IMR-90 (cell line): ENCODE results near the gene NT5C3B. TPM values are rescaled to one million over a fixed set of nuclear protein-coding genes. Genes with fewer than 3 reads are reported as not detected.

Source experiments
- ATAC-seq: fragments of 200-7000 bp; cut with Tn5 transposase; 2 replicates; pipeline ENCODE4 v1.9.1; 2020; ENCODE audit warnings: low read depth, mild to moderate bottlenecking, moderate library complexity
- BruUV-seq: library from RNA; stranded (reverse); fragments of 400-500 nt; replicated peaks from 2 replicates; lab custom pipeline; 2021; lab: Mats Ljungman, UMichigan
- CTCF ChIA-PET: fragments of 300-600 bp; formaldehyde crosslinking; extraction: SDS; loops from one replicate; lab custom pipeline; 2021; ENCODE audit warnings: antibody characterized with exemption; lab: Yijun Ruan, JAX
- POLR2A ChIA-PET: fragments of 300-600 bp; sonication (Branson Sonifier 250); formaldehyde crosslinking; loops from one replicate; lab custom pipeline; 2022; ENCODE audit warnings: antibody characterized with exemption; ENCODE audit not compliant: unreplicated experiment; lab: Charles Lee
- DNase-seq: peaks from one replicate; pipeline ENCODE4 v3.0.0; 2013
- H2AFZ ChIP-seq: replicated peaks from 2 replicates; pipeline ENCODE3; 2013; ENCODE audit warnings: low read length, mild to moderate bottlenecking; ENCODE audit not compliant: poor library complexity
- H2AK5ac ChIP-seq: 2 replicates; pipeline ENCODE4 v1.6.1; 2013; ENCODE audit warnings: low read depth, low read length, inconsistent platforms
- H2AK9ac ChIP-seq: replicated peaks from 2 replicates; pipeline ENCODE3; 2013; ENCODE audit warnings: mild to moderate bottlenecking, low read depth, low read length, moderate library complexity; ENCODE audit not compliant: poor library complexity
- H2BK120ac ChIP-seq: 2 replicates; pipeline ENCODE4 v1.6.1; 2013; ENCODE audit warnings: low read depth, low read length, inconsistent platforms
- H2BK15ac ChIP-seq: 3 replicates; pipeline ENCODE4 v1.6.1; 2013; ENCODE audit warnings: low read depth, low read length, inconsistent platforms
- H2BK20ac ChIP-seq: 2 replicates; pipeline ENCODE4 v1.6.1; 2013; ENCODE audit warnings: low read depth, mild to moderate bottlenecking, inconsistent platforms, low read length, moderate library complexity
- H2BK5ac ChIP-seq: 2 replicates; pipeline ENCODE4 v1.6.1; 2013; ENCODE audit warnings: mild to moderate bottlenecking, low read depth, low read length, inconsistent platforms; ENCODE audit not compliant: poor library complexity, severe bottlenecking
- H3K14ac ChIP-seq: replicated peaks from 2 replicates; pipeline ENCODE4 v1.6.1; 2013; ENCODE audit warnings: low read depth, low read length, inconsistent platforms
- H3K18ac ChIP-seq: 2 replicates; pipeline ENCODE4 v1.6.1; 2013; ENCODE audit warnings: low read depth, low read length, control low read depth
- H3K23ac ChIP-seq: 2 replicates; pipeline ENCODE4 v1.6.1; 2013; ENCODE audit warnings: low read depth, low read length, inconsistent platforms
- H3K27ac ChIP-seq: 2 replicates; pipeline ENCODE4 v1.5.1; 2013; ENCODE audit warnings: mild to moderate bottlenecking, control low read depth, low read length; ENCODE audit not compliant: insufficient read depth
- H3K27me3 ChIP-seq: 2 replicates; pipeline ENCODE4 v1.6.1; 2013; ENCODE audit warnings: low read length; ENCODE audit not compliant: control insufficient read depth, insufficient read depth
- H3K36me3 ChIP-seq: 2 replicates; pipeline ENCODE4 v1.6.1; 2013; ENCODE audit warnings: low read length, mixed read lengths; ENCODE audit not compliant: control insufficient read depth, insufficient read depth
- H3K4ac ChIP-seq: 2 replicates; pipeline ENCODE4 v1.6.1; 2013; ENCODE audit warnings: low read depth, low read length, inconsistent platforms
- H3K4me1 ChIP-seq: 2 replicates; pipeline ENCODE4 v1.6.1; 2013; ENCODE audit warnings: low read length, mixed read lengths; ENCODE audit not compliant: control insufficient read depth, insufficient read depth
- H3K4me2 ChIP-seq: 2 replicates; pipeline ENCODE4 v1.6.1; 2013; ENCODE audit warnings: low read depth, mild to moderate bottlenecking, control low read depth, low read length, moderate library complexity
- H3K4me3 ChIP-seq: 2 replicates; pipeline ENCODE4 v1.5.1; 2013; ENCODE audit warnings: low read depth, mild to moderate bottlenecking, control low read depth, low read length, moderate library complexity; ENCODE audit not compliant: insufficient read depth
- H3K56ac ChIP-seq: 2 replicates; pipeline ENCODE4 v1.6.1; 2013; ENCODE audit warnings: low read length, inconsistent platforms; ENCODE audit not compliant: insufficient read depth; ENCODE audit errors: extremely low read depth
- H3K79me1 ChIP-seq, 2 experiments: 2 replicates each; pipeline ENCODE4 v1.6.1; 2013; ENCODE audit warnings: low read length in 2 of 2, inconsistent platforms in 1 of 2, low read depth in 1 of 2
- H3K9ac ChIP-seq: 2 replicates; pipeline ENCODE4 v1.6.1; 2013; ENCODE audit warnings: low read depth, low read length, control low read depth
- H3K9me1 ChIP-seq: 2 replicates; pipeline ENCODE4 v1.6.1; 2013; ENCODE audit warnings: low read length, inconsistent platforms; ENCODE audit not compliant: insufficient read depth
- H3K9me3 ChIP-seq: 2 replicates; pipeline ENCODE4 v1.6.1; 2013; ENCODE audit warnings: low read length; ENCODE audit not compliant: control insufficient read depth, insufficient read depth
- H4K20me1 ChIP-seq: 2 replicates; pipeline ENCODE4 v1.6.1; 2013; ENCODE audit warnings: low read length, inconsistent platforms; ENCODE audit not compliant: insufficient read depth
- H4K5ac ChIP-seq: 2 replicates; pipeline ENCODE4 v1.6.1; 2013; ENCODE audit warnings: mild to moderate bottlenecking, low read depth, low read length, control low read depth
- H4K8ac ChIP-seq, 2 experiments: 2 replicates each; pipeline ENCODE4 v1.6.1; 2013; ENCODE audit warnings: low read depth in 2 of 2, low read length in 2 of 2, control low read depth in 1 of 2, inconsistent platforms in 1 of 2
- H4K91ac ChIP-seq: 2 replicates; pipeline ENCODE4 v1.6.1; 2013; ENCODE audit warnings: low read depth, low read length, inconsistent platforms; ENCODE audit not compliant: insufficient read depth
- FOS ChIP-seq: fragments of 150-350 bp; IDR thresholded peaks from 2 replicates; pipeline ENCODE4 v1.6.1; 2016; ENCODE audit warnings: low read depth, low read length
- NFE2L2 ChIP-seq: fragments of 150-350 bp; IDR thresholded peaks from 2 replicates; pipeline ENCODE4 v1.6.1; 2016; ENCODE audit warnings: low read depth, mild to moderate bottlenecking, low read length
- RCOR1 ChIP-seq: IDR thresholded peaks from 2 replicates; pipeline ENCODE4 v1.6.1; 2012; ENCODE audit warnings: mild to moderate bottlenecking, low read length, improper control_type of control experiment; ENCODE audit not compliant: insufficient replicate concordance
- RFX5 ChIP-seq: IDR thresholded peaks from 2 replicates; pipeline ENCODE4 v1.8.0; 2012; ENCODE audit warnings: low read depth, mild to moderate bottlenecking, low read length, moderate library complexity
- USF2 ChIP-seq: fragments of 150-350 bp; IDR thresholded peaks from 2 replicates; pipeline ENCODE4 v1.6.1; 2017; ENCODE audit warnings: mild to moderate bottlenecking, antibody characterized with exemption, low read length, low read depth
- WGBS, 2 experiments: methylation state at CpG; one replicate each; pipeline versions ENCODE4 v1.1.5 to v1.1.7; 2013; ENCODE audit warnings: missing lambda C conversion rate in 2 of 2; ENCODE audit not compliant: insufficient read length in 1 of 2; ENCODE audit errors: extremely low coverage in 2 of 2; 5-methylcytosine and 5-hydroxymethylcytosine counted together
- dilution Hi-C: fragments of 300-500 bp; cut with HindIII; formaldehyde crosslinking; loops from one replicate; pipeline ENCODE4 v1.14.3; 2018; ENCODE audit warnings: low sequenced_read_pairs; ENCODE audit not compliant: unreplicated experiment
- in situ Hi-C: fragments of 300-500 bp; cut with MboI; formaldehyde crosslinking; loops from 3 replicates; pipeline ENCODE4 v1.14.3; 2019; ENCODE audit warnings: low sequenced_read_pairs, inconsistent platforms, mixed read lengths
- intact Hi-C: fragments of 100-400 bp; cut with micrococcal nuclease; formaldehyde crosslinking; loops from 2 replicates; pipeline ENCODE4 v1.10.0; 2022
- polyA plus RNA-seq, 3 experiments: library from polyadenylated mRNA; depleted of rRNA; stranded (reverse); fragments of >200 nt; gene quantifications; 2 replicates each; pipeline ENCODE4 v1.2.3, GENCODE V29; 2012; ENCODE audit warnings: low replicate concordance in 1 of 3
- total RNA-seq: library from RNA; depleted of rRNA; stranded (reverse); fragments of >200 nt; gene quantifications from 2 replicates; pipeline ENCODE4 v1.2.3, GENCODE V29; 2012

The NT5C3B gene
- total and polyA plus RNA-seq, 2 of the 4 experiments (the other 2 are of a cell fraction) = 59.9 to 92.7 TPM

- H3K18ac ChIP-seq = no peak overlapping the region
- H3K27me3 ChIP-seq = no peaks in the 10 kb centered on the region
- no peak overlapping the region for H3K9ac ChIP-seq
- peaks cover 11% of the 10 kb centered on the region for H3K4me1 ChIP-seq
- H3K4ac ChIP-seq = no peak overlapping the region
- H3K79me1 ChIP-seq = peaks cover 17 to 85% of the 10 kb centered on the region in 2 experiments
- peaks cover 16% of the 10 kb centered on the region for H3K9me1 ChIP-seq
- in situ Hi-C loops (no loop called here), intact Hi-C loops (no loop called here), dilution Hi-C loops (no loop called here)
- H2BK120ac ChIP-seq = no peak overlapping the region
- no peak for DNase-seq
- H4K8ac ChIP-seq = 0 out of 4 replicates have a peak overlapping the region, but pooled peaks of 1 of the 2 experiments have one; percentile 4
- H2BK5ac ChIP-seq = no peak overlapping the region
- peak overlapping the region; percentile 72 for H2AK9ac ChIP-seq
- no peak overlapping the region for H3K23ac ChIP-seq
- H2AK5ac ChIP-seq = no peak overlapping the region
- ChIA-PET POLR2A (no interaction called here), CTCF (no interaction called here)
- no peak overlapping the region for H2BK15ac ChIP-seq
- no peak overlapping the region for H3K27ac ChIP-seq
- TF ChIP-seq FOS (no peak), RCOR1 (no peak), RFX5 (no peak), NFE2L2 (no peak), USF2 (no peak)
- H4K5ac ChIP-seq = no peak overlapping the region
- peaks cover 41% of the 10 kb centered on the region for H3K36me3 ChIP-seq
- no peak overlapping the region for H3K4me3 ChIP-seq
- H3K14ac ChIP-seq = no peak overlapping the region
- peak overlapping the region; percentile 72 for H2AFZ ChIP-seq
- no peak overlapping the region for H4K91ac ChIP-seq
- BruUV-seq = no TSS peak
- H3K9me3 ChIP-seq = no peaks in the 10 kb centered on the region
- no peak overlapping the region for H3K4me2 ChIP-seq
- ATAC-seq = no peak
- peaks cover 49% of the 10 kb centered on the region for H4K20me1 ChIP-seq
- 94% methylated on average over 9 of the region's 23 CpGs; no CpG with 5 or more reads in 1 of the 2 experiments for whole genome bisulfite sequencing, 2 experiments
- no peak overlapping the region for H3K56ac ChIP-seq
- no peak overlapping the region for H2BK20ac ChIP-seq
These were observed 19.3 kb downstream of the NT5C3B start for GRCh38 chr17:41816637-41817320.
